ENCODE measurements around the gene BGLAP. TPM values are rescaled to one million over a fixed set of nuclear protein-coding genes. Genes with fewer than 3 reads are reported as not detected.

BGLAP gene
- total RNA-seq, 1 donor from 2014 or later: 0.28 TPM

- ATAC-seq: no peak
These were observed 17.8 kb downstream of the BGLAP start for GRCh38 chr1:156259805-156260204.

GRCh38 chr1:156260896-156261295 is 18.9 kb downstream of the BGLAP start:
- no peak for ATAC-seq

DNA sequence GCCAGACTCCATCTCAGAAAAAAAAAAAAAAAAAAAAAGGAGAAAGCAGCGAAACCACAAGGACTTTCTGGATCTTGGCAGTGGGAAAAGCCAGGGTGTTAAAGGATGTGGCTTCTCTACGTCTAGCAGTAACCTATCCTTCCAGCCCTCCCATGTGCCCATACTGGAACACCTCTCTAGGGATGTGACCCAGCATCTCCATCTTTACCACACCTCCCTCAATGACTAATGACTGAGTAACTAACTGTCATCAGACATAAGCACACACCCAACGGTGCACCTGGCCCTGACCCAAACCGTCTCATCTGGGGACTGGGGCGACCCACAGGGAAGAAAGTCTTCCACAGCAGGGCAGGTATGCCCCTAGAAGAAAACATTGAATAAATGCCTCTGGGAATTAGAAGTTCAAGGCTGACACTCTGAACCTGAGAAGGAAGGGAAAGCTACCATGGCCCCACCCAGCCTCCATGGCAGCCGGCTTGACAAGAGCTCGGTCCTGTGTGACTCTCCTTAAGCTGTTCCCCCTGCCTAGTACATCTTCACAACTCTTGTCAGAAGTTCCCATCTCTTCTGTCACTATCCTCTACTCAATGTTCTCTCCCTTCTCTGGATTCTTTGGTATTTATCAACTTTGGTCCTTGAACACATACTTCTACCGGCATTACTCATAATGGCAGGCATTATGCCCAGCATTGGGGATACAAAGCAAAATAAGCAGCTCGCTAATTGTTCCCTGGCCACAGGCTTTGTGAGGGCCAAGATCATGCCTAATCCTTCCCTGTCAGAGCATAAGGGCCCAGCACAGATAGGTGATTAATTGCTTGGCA is 20.7 kb downstream of the BGLAP start:
- peak; percentile 94 for ATAC-seq

DNA sequence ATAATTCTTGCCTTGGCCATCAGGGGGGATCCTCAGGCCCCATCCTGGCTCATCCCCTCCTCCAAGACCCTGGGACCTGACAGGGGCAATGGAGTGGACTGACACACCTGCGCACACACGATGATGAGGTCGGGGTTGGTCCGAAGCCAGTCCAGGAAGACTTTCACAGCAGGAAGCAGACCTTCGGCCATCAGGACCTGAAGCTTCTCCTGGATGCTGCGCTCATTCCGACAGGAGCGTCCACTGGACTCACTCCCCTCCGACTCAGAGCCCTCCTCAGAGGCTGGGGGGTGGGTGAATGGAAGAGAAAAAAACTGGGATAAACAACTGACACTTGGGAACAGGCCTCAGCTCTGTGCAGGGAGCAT is 21.3 kb downstream of the BGLAP start:
- ATAC-seq: no peak

GRCh38 chr1:156266051-156266450 is 24.1 kb downstream of the BGLAP start:
- ATAC-seq: no peak

DNA sequence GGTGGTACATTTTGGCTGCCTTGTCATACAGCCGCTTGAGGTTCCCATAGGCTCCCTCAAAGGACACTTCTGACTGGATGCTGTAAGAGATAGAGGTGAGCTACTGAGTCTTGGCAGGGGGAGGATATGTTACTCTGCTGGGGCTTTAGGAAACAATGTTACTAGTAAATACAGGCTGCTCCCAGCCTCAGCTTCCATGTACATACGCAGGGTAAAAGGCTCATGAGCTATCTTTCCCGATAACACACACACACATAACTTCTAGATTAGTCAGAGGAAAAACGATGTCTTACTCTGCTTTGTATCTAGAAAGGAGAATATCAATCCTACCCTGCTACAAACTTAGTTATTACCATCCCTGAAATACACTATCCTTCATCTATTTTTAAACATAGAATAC is 26.4 kb downstream of the BGLAP start:
- no peak for ATAC-seq

DNA sequence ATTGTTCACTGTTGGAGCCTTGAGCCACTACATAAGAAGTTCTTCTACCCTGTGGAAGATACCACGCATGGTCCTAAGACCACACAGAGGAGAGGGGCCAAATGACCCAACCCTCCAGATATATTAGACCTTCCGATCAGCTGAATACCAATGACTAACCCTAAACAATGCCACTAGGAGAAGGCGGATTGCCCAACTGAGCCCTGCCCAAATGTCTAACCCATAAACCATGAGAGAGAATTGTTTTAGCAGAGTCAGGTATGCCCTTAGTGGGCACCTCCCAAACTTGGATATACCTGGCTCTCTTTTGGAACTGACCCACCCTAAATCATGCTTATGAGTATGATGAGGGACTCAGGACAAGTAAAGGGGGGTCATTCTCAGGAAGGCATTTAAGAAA is 28.3 kb downstream of the BGLAP start:
- ATAC-seq: peak; percentile 87

GRCh38 chr1:156276532-156276931 is 34.5 kb downstream of the BGLAP start:
- ATAC-seq: no peak

- ATAC-seq: no peak
These were observed 35.0 kb downstream of the BGLAP start for GRCh38 chr1:156276966-156277381.

GRCh38 chr1:156279837-156280236 is 37.9 kb downstream of the BGLAP start:
- no peak for ATAC-seq

GRCh38 chr1:156281281-156281680 is 39.3 kb downstream of the BGLAP start:
- no peak for ATAC-seq

DNA sequence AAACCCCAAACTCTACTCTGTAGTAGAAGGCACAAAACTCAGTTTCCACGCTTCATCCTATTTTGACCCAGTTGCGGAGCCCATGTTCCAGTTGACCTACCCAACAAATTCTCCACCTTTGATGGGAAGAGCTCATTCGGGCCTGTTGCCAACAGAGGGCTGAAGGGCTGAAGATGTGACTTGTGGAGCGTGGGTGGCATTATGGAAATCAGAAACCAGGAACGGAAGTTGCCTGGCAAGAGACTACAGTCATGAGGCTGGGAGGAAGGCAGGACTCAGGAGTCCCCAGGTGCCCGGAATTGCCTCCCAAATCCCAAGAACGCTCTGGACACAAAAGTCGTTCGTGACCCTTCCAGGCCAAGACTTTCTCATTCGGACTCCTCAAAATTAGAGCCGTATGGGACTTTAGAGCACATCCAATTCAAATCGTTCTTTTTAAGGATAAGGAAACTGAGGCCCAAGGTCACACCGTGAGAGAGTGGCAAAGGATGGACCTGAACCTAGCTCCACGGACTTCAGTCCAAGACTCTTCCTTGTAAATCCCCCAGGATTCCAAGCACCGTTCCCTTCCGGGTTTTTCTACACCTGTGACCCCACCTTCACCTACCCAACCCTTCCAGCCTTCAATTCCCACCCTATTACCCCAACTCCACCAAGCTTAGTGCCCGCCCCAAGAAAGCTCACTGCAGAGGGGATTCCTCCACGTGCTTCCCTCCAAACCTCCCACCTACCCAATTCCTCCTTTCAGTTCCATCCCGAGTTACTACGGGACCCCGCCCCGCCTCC is 39.9 kb downstream of the BGLAP start:
- peak; percentile 21 for ATAC-seq

DNA sequence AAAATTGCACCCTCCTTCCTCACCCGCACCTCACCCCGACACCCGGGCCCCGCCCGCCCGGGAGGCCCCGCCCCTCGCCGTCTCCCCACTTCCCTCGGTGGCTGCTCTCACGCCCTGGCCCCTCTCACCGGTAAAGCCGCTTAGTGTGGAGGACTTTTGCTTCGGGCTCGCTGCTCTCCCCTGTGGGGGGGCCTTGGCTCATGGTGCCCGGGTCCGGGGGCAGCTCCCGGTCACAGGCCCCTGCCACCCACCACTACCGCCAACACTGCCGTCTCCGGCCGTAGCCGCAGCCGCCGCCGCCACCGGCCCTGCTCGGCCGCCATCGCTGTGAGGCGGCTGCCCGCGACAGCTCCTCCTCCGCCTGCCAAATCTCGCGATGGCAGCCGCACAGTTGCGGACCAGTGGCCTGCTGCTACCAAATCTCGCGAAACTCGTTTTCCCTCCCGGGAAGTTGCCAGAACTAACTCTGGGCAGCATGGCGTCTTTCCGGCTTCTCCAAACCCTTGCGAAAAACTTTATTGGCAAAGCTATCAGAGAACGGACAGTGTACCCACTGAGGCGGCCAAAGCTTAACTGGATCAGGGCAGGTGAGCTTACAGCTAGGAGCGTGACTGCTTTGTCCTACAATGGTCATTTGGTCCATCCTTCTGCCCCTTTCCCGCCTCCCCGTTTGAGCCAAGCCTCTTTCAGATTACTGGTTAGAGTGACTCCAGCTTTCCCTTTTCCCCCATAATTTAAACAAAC is 40.7 kb downstream of the BGLAP start, which contains the start of gene SMG5:
TSS of gene SMG5 (minus strand) at position 347 of the 744 bp plus-strand sequence. CDS start at position 202, 145 bp downstream.
- peak; percentile 85 for ATAC-seq

DNA sequence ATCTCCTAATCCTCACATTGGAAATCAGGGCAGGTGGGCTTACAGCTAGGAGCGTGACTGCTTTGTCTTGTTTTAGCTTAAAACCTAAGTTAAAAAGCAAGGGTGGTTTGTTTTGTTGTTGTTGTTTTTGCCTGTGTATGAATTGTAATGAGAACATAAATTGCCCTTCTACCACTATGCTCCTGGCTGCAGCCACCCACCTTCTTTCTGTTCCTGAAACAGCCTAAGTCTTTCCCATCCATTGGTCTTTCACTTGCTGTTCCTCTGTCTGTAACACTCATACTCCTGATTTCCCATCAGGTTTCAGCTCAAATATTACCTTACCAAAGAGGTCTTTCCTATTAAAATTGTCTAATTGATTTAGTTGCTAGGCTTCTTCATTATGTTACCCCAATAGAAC is 41.5 kb downstream of the BGLAP start:
- no peak for ATAC-seq

- ATAC-seq: peak; percentile 63
These were observed 42.1 kb downstream of the BGLAP start, which contains the start of gene TMEM79 for GRCh38 chr1:156284112-156284511. Gene TMEM79, plus strand, starts transcription at chr1:156284325. Its CDS starts 902 bp downstream, at chr1:156285227.

GRCh38 chr1:156284757-156285156 is 42.8 kb downstream of the BGLAP start:
- ATAC-seq: peak; percentile 59

DNA sequence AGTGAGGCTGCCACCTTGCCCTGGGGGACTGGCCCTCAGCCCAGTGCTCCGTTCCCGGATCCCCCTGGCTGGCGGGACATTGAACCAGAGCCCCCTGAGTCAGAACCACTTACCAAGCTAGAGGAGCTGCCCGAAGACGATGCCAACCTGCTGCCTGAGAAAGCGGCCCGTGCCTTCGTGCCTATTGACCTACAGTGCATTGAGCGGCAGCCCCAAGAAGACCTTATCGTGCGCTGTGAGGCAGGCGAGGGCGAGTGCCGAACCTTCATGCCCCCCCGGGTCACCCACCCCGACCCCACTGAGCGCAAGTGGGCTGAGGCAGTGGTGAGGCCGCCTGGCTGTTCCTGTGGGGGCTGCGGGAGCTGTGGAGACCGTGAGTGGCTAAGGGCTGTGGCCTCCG is 43.5 kb downstream of the BGLAP start:
- no peak for ATAC-seq

DNA sequence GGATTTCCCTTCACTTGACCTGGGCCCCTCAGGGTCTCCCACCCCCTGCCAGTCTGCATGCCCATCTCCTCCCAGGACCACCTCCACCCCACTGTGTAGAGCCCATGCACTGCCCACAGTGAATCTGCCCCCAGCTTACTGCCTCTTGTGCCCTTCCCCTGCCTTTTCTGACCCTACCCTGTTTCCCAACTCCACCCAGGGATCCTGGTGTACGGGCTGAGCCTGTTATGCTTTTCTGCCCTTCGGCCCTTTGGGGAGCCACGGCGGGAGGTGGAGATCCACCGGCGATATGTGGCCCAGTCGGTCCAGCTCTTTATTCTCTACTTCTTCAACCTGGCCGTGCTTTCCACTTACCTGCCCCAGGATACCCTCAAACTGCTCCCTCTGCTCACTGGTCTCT is 44.1 kb downstream of the BGLAP start:
- no peak for ATAC-seq

DNA sequence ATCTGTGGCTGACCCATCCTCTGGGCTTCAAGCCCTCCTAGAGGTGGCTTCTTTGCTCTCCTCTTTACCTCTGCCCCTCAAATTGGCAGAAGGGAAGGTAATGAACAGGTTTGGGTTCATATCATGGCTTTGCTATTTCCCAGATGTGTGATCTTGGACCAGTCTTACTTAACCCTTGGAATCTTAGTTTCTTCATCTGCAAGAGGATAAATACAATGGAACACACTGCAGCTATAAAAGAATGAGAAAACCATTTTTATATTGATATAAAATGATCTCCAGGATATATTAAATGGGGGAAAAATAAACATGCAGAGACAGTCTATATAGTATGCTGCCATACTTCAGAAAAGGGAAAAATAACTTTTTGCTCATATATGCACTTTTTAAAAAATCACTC is 47.9 kb downstream of the BGLAP start:
- no peak for ATAC-seq

DNA sequence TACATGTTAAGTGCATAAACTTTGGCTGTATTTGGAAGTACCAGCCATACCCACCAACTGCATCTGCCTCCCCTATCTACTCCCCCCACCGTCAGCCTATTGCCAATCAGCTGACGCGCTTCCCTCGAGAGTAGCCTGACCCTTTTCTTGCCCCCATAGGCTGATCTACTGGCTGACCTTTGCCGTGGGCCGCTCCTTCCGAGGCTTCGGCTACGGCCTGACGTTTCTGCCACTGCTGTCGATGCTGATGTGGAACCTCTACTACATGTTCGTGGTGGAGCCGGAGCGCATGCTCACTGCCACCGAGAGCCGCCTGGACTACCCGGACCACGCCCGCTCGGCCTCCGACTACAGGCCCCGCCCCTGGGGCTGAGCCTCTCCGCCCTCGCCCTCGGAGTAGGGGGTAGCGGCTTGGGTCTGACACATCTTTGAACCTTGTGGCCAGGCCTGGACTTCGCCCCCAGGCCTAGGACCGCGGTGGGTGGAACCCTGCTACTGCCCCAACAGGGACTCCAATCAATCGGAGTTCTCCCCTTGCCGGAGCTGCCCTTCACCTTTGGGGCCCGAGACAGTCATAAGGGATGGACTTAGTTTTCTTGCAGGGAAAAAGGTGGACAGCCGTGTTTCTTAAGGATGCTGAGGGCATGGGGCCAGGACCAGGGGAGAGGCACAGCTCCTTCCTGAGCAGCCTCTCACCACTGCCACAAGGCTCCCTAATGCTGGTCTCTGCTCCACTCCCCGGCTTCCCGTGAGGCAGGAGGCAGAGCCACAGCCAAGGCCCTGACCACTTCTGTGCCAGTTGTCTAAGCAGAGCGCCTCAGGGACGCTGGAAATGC is 49.5 kb downstream of the BGLAP start:
- peak; percentile 52 for ATAC-seq

All from esophagus mucosa (tissue), 1 donor.